ENCODE results near the gene FOSL2. TPM values are rescaled to one million over a fixed set of nuclear protein-coding genes. Genes with fewer than 3 reads are reported as not detected.

FOSL2 gene
- total RNA-seq, 3 donors from 2014 or later (not counting 1 experiment from before 2014, with no cell fraction given), result 414 to 531 (median 455) TPM

- DNase-seq (peak in 1 of 2 donors; percentile 26), ATAC-seq (no peak)
- H3K4me3 ChIP-seq (ENCODE audit: low read length), result no peak overlapping the region
- Mint-ChIP-seq H3K36me3 (no peaks in the 10 kb centered on the region), H3K9me3 (no peaks in the 10 kb centered on the region), H3K27me3 (ENCODE audit: low read depth in 2 of 2) (no peaks in the 10 kb centered on the region), H3K4me3 (peak overlapping the region; percentile 64), H3K4me1 (peaks cover 49 to 74% of the 10 kb centered on the region in 2 donors), H3K27ac (peak overlapping the region; percentile 93 to 94)
- intact Hi-C loops (cut with micrococcal nuclease), result no loop called here
- H3K9me3 ChIP-seq (ENCODE audit: control insufficient read depth, insufficient read depth, low read length), result no peaks in the 10 kb centered on the region
- H3K27me3 ChIP-seq (ENCODE audit: control insufficient read depth, insufficient read depth, low read length), result no peaks in the 10 kb centered on the region
- H3K27ac ChIP-seq (ENCODE audit: low read length), result peak overlapping the region; percentile 97
- H3K4me1 ChIP-seq (ENCODE audit: control insufficient read depth, insufficient read depth, low read length), result peaks cover 90% of the 10 kb centered on the region
- 77% methylated on average over 10 of the region's 12 CpGs for WGBS (ENCODE audit: insufficient coverage)
- no peaks in the 10 kb centered on the region for H3K36me3 ChIP-seq (ENCODE audit: control insufficient read depth, insufficient read depth, low read length)
- no peak for TF ChIP-seq CTCF (IDR thresholded peaks at IDR 0.05)
Observed at GRCh38 chr2:28360718-28361293, 31.9 kb upstream of the FOSL2 start.

GRCh38 chr2:28361991-28362710 lies 30.5 kb upstream of the FOSL2 start:
- H3K4me1 ChIP-seq (ENCODE audit: control insufficient read depth, insufficient read depth, low read length), result peaks cover 90% of the 10 kb centered on the region
- H3K27ac ChIP-seq (ENCODE audit: low read length), result no peak overlapping the region
- Mint-ChIP-seq H3K36me3 (no peaks in the 10 kb centered on the region), H3K4me3 (peak overlapping the region; percentile 35), H3K27ac (peak overlapping the region; percentile 93 to 94), H3K9me3 (no peaks in the 10 kb centered on the region), H3K27me3 (ENCODE audit: low read depth in 2 of 2) (no peaks in the 10 kb centered on the region), H3K4me1 (peaks cover 62 to 84% of the 10 kb centered on the region in 2 donors)
- intact Hi-C loops (cut with micrococcal nuclease), result no loop called here
- no peaks in the 10 kb centered on the region for H3K9me3 ChIP-seq (ENCODE audit: control insufficient read depth, insufficient read depth, low read length)
- DNase-seq (no peak), ATAC-seq (no peak)
- no peaks in the 10 kb centered on the region for H3K36me3 ChIP-seq (ENCODE audit: control insufficient read depth, insufficient read depth, low read length)
- H3K4me3 ChIP-seq (ENCODE audit: low read length), result no peak overlapping the region
- WGBS (ENCODE audit: insufficient coverage), result 84% methylated on average over 12 of the region's 12 CpGs
- no peaks in the 10 kb centered on the region for H3K27me3 ChIP-seq (ENCODE audit: control insufficient read depth, insufficient read depth, low read length)
- TF ChIP-seq CTCF (IDR thresholded peaks at IDR 0.05), result no peak

- intact Hi-C loops (cut with micrococcal nuclease), result no loop called here
- peak overlapping the region; percentile 82 to 95 for H3K27ac Mint-ChIP-seq
- Histone ChIP-seq H3K27ac (ENCODE audit: low read length) (no peak overlapping the region), H3K36me3 (ENCODE audit: control insufficient read depth, insufficient read depth, low read length) (no peaks in the 10 kb centered on the region), H3K4me1 (ENCODE audit: control insufficient read depth, insufficient read depth, low read length) (peaks cover 99% of the 10 kb centered on the region), H3K4me3 (ENCODE audit: low read length) (no peak overlapping the region), H3K27me3 (ENCODE audit: control insufficient read depth, insufficient read depth, low read length) (no peaks in the 10 kb centered on the region), H3K9me3 (ENCODE audit: control insufficient read depth, insufficient read depth, low read length) (no peaks in the 10 kb centered on the region)
- DNase-seq (no peak), ATAC-seq (no peak)
- no peak overlapping the region for H3K4me3 Mint-ChIP-seq
- H3K27me3 Mint-ChIP-seq (ENCODE audit: low read depth in 2 of 2), result no peaks in the 10 kb centered on the region
- no peak for TF ChIP-seq CTCF (IDR thresholded peaks at IDR 0.05)
- H3K4me1 Mint-ChIP-seq, result peaks cover 68 to 91% of the 10 kb centered on the region in 2 donors
- no peaks in the 10 kb centered on the region for H3K36me3 Mint-ChIP-seq
- no peaks in the 10 kb centered on the region for H3K9me3 Mint-ChIP-seq
- WGBS (ENCODE audit: insufficient coverage), result 92% methylated on average over 15 of the region's 15 CpGs
Observed at GRCh38 chr2:28362991-28363521, 29.6 kb upstream of the FOSL2 start.

All from natural killer cell (primary cell).